HepG2 (cell line): ENCODE measurements around the gene GPR33. TPM values are rescaled to one million over a fixed set of nuclear protein-coding genes. Genes with fewer than 3 reads are reported as not detected.

Experiments used
- DNMT1 ChIP-seq: sonication (generic); formaldehyde crosslinking; IDR thresholded peaks from 2 replicates; pipeline ENCODE4 v1.5.1; 2020; ENCODE audit warnings: mild to moderate bottlenecking, missing genetic modification reagents
- EED ChIP-seq: sonication (generic); formaldehyde crosslinking; IDR thresholded peaks from 2 replicates; pipeline ENCODE4 v1.5.0; 2020; ENCODE audit warnings: mild to moderate bottlenecking, missing genetic modification reagents
- GTF2F1 ChIP-seq: fragments of 150-350 bp; IDR thresholded peaks from 2 replicates; pipeline ENCODE4 v1.6.1; 2014; ENCODE audit warnings: low read length
- HNRNPLL ChIP-seq: fragments of 200-400 bp; formaldehyde crosslinking; IDR thresholded peaks from 2 replicates; pipeline ENCODE4 v1.6.1; 2017; ENCODE audit warnings: mild to moderate bottlenecking, low read depth, low read length; ENCODE audit not compliant: poor library complexity, severe bottlenecking
- ISL2 ChIP-seq: sonication (generic); formaldehyde crosslinking; IDR thresholded peaks from 2 replicates; pipeline ENCODE4 v1.5.0; 2020; ENCODE audit warnings: missing genetic modification reagents
- JUND ChIP-seq: sonication (generic); formaldehyde crosslinking; IDR thresholded peaks from 2 replicates; pipeline ENCODE4 v1.8.0; 2022; ENCODE audit warnings: mild to moderate bottlenecking, missing genetic modification reagents
- KDM1A ChIP-seq: IDR thresholded peaks from 2 replicates; pipeline ENCODE4 v1.6.1; 2016; ENCODE audit warnings: missing compliant biosample characterization
- LCORL ChIP-seq, 2 experiments: fragments of 450-650 bp in 1 of 2; sonication (generic) in 1 of 2; formaldehyde crosslinking in 1 of 2; IDR thresholded peaks; 2 replicates each; pipeline versions ENCODE4 v1.5.0 to v1.6.1; 2017 to 2020; ENCODE audit warnings: antibody characterized with exemption in 1 of 2, missing genetic modification reagents in 1 of 2
- MZF1 ChIP-seq: sonication (generic); formaldehyde crosslinking; IDR thresholded peaks from 2 replicates; pipeline ENCODE4 v1.8.1; 2023; ENCODE audit warnings: mild to moderate bottlenecking, missing genetic modification reagents, borderline replicate concordance
- PHF5A ChIP-seq: IDR thresholded peaks from one replicate; pipeline ENCODE4 v1.6.1; 2018; ENCODE audit warnings: low read depth, missing genetic modification reagents; ENCODE audit not compliant: unreplicated experiment
- TCF12 ChIP-seq, 2 experiments: fragments of 450-650 bp in 1 of 2; sonication (generic) in 1 of 2; formaldehyde crosslinking in 1 of 2; IDR thresholded peaks; 2 replicates each; pipeline versions ENCODE4 v1.6.1 to v1.8.0; 2017 to 2022; ENCODE audit warnings: antibody characterized with exemption in 1 of 2, mild to moderate bottlenecking in 1 of 2, missing genetic modification reagents in 1 of 2, moderate library complexity in 1 of 2
- ZBTB46 ChIP-seq: sonication (generic); formaldehyde crosslinking; IDR thresholded peaks from 2 replicates; pipeline ENCODE4 v1.4.0; 2020; ENCODE audit warnings: mild to moderate bottlenecking, missing genetic modification reagents, borderline replicate concordance
- ZFX ChIP-seq: sonication (generic); formaldehyde crosslinking; IDR thresholded peaks from 2 replicates; pipeline ENCODE4 v1.4.0; 2020; ENCODE audit warnings: mild to moderate bottlenecking, low read depth, missing genetic modification reagents, moderate library complexity
- ZNF260 ChIP-seq: sonication (generic); formaldehyde crosslinking; IDR thresholded peaks from 2 replicates; pipeline ENCODE4 v1.4.0; 2020; ENCODE audit warnings: missing genetic modification reagents, low read depth, mild to moderate bottlenecking, borderline replicate concordance
- ZNF543 ChIP-seq: sonication (generic); formaldehyde crosslinking; IDR thresholded peaks from 2 replicates; pipeline ENCODE4 v1.4.0; 2020; ENCODE audit warnings: mild to moderate bottlenecking, missing genetic modification reagents
- ZNF598 ChIP-seq: sonication (generic); formaldehyde crosslinking; IDR thresholded peaks from 2 replicates; pipeline ENCODE4 v1.5.1; 2020; ENCODE audit warnings: mild to moderate bottlenecking, missing genetic modification reagents, borderline replicate concordance
- ZNF710 ChIP-seq: sonication (generic); formaldehyde crosslinking; IDR thresholded peaks from 2 replicates; pipeline ENCODE4 v1.5.0; 2020; ENCODE audit warnings: mild to moderate bottlenecking, missing genetic modification reagents, borderline replicate concordance
- ZNF772 ChIP-seq: sonication (generic); formaldehyde crosslinking; IDR thresholded peaks from 2 replicates; pipeline ENCODE4 v1.5.0; 2020; ENCODE audit warnings: mild to moderate bottlenecking, missing genetic modification reagents
- polyA plus RNA-seq, 8 experiments: library from polyadenylated mRNA; depleted of rRNA in 3 of 8; stranded (reverse) in 7 of 8; unstranded in 1 of 8; fragments of >200 nt; fragmentation: Illumina TruSeq in 4 of 8; extraction: Trizol in 4 of 8; gene quantifications; 2 replicates each; pipeline versions ENCODE4 v1.2.1 to v1.2.3, GENCODE V29; 2011 to 2016; ENCODE audit warnings: low read depth in 4 of 8, missing spikeins in 1 of 8, mixed read lengths in 1 of 8; ENCODE audit not compliant: insufficient read depth in 1 of 8
- total RNA-seq, 5 experiments: library from RNA; depleted of rRNA; stranded (reverse); fragments of >200 nt; fragmentation: Illumina TruSeq; extraction: Trizol; gene quantifications; 2 replicates each; pipeline ENCODE4 v1.2.3, GENCODE V29; 2016; ENCODE audit warnings: low read depth in 1 of 5
- TF ChIP-seq, protein P1 (sequence below): sonication (generic); formaldehyde crosslinking; IDR thresholded peaks from 2 replicates; pipeline ENCODE4 v1.8.0; 2022; ENCODE audit warnings: mild to moderate bottlenecking, missing genetic modification reagents, borderline replicate concordance

Gene GPR33
- total and polyA plus RNA-seq, 2 of the 13 experiments (the other 11 are each of a cell fraction or from before 2014, with no cell fraction given) = not detected

DNA sequence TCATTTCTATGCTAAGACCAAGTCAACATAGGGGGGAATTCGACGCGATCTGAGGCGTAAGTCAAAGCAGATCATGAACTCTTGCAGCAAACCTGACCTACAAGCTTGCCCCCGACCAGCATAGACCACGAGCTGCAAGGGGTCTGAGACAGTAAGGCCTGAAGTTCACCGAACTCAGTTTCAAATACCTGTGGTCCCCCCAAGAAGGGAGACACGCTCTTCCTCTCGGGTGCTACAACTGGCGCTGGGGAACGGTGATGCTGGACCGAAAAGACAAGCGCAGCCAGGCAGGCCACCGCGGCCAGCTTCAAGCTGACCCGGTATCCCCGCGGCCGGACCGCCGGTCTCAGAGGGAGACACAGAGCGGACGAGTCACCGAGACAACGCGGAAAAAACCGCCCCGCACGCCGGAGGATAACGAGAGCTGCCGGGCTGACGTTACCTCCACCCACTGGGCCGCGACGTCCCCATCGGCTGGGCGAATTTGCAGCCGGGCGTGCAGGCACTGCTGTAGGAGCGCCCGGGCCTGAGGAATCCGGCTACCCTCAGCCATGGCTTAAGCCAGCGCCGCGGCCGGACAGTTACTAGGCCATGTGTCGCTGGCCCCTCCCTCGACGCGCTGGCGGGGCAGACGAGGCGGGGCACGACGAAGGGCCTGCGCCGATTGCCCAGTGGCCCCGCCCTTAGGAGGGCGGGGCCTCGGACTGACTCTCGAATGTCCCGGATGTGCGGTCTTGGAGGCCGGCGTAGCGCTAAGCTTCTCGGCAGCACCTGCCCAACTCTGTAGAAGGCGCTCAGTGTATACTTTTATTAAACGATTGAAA is 30.8 kb downstream of the GPR33 start, which contains the start of gene DTD2 (continued):
- TF ChIP-seq, protein P1, sequence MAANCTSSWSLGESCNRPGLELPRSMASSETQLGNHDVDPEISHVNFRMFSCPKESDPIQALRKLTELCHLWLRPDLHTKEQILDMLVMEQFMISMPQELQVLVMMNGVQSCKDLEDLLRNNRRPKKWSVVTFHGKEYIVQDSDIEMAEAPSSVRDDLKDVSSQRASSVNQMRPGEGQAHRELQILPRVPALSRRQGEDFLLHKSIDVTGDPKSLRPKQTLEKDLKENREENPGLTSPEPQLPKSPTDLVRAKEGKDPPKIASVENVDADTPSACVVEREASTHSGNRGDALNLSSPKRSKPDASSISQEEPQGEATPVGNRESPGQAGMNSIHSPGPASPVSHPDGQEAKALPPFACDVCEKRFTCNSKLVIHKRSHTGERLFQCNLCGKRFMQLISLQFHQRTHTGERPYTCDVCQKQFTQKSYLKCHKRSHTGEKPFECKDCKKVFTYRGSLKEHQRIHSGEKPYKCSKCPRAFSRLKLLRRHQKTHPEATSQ (CRISPR knock-in tag) = peak; percentile 99
- TF ChIP-seq GTF2F1 (peak; percentile 87), HNRNPLL (peak; percentile 99), KDM1A (CRISPR knock-in tag) (no peak), JUND (CRISPR knock-in tag) (peak; percentile 68; the same call in 1 of the 2 replicates), LCORL (IDR thresholded peaks at IDR 0.05) (no peak), LCORL (CRISPR knock-in tag; IDR thresholded peaks at IDR 0.05) (peak; percentile 98), ZFX (CRISPR knock-in tag) (peak; percentile 100), EED (CRISPR knock-in tag) (peak; percentile 100), ZNF598 (CRISPR knock-in tag) (peak; percentile 100), ZNF710 (CRISPR knock-in tag) (peak; percentile 98; the same call in 1 of the 2 replicates), PHF5A (CRISPR knock-in tag) (peak; percentile 98), ISL2 (CRISPR knock-in tag) (peak; percentile 95), MZF1 (peak; percentile 99), ZNF260 (CRISPR knock-in tag) (peak; percentile 99), TCF12 (IDR thresholded peaks at IDR 0.05) (no peak), TCF12 (CRISPR knock-in tag; IDR thresholded peaks at IDR 0.05) (peak; percentile 96), ZNF543 (peak; percentile 99), DNMT1 (CRISPR knock-in tag) (peak; percentile 100), ZNF772 (CRISPR knock-in tag) (peak; percentile 100), ZBTB46 (peak; percentile 97; the same call in 1 of the 2 replicates)
